Measurements from ENCODE around the gene HS2ST1. TPM values are rescaled to one million over a fixed set of nuclear protein-coding genes. Genes with fewer than 3 reads are reported as not detected.

HS2ST1 gene
- total RNA-seq, 1 experiment from 2014 or later, result 45.8 TPM

DNA sequence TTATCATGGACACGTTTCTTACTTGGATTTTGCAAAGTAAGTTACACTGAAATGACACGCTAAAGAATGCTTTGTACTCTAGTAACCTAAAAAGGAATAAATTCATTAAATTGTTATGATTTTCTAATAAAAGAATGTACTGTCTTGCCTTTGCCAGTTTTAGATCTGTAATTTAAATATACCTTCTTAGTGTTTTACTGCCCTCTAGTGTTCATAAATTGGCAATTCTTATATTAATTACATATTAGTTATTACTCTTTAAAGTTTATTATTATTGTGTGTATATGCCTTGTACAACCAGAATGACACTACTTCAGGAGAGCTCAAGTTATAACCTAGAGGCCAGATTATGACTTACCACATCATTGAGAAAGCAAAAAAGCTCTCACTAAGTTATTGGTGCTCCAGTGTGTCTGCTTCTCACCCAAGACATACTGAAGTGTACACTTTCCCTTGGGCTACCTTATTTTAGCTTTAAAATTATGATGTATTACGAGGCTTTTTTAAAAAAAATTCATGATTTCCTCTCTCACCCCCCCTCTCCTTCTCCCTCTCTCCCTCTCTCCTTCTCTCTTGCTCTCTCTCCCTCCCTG lies 169.9 kb downstream of the HS2ST1 start:
- Histone ChIP-seq H3K27me3 (replicated peaks; ENCODE audit: insufficient read depth, low read depth, low read length, poor library complexity) (no peaks in the 10 kb centered on the region), H3K36me3 (ENCODE audit: insufficient read depth, low read length, poor library complexity, severe bottlenecking) (no peaks in the 10 kb centered on the region), H3K4me1 (ENCODE audit: insufficient read depth, low read length, poor library complexity, severe bottlenecking) (no peaks in the 10 kb centered on the region), H3K4me3 (ENCODE audit: low read depth, low read length, poor library complexity, severe bottlenecking) (no peak overlapping the region), H3K27ac (ENCODE audit: low read depth, low read length, poor library complexity, severe bottlenecking) (no peak overlapping the region), H3K9me3 (ENCODE audit: low read depth, low read length, poor library complexity, severe bottlenecking) (no peaks in the 10 kb centered on the region)
- no TSS peak for BruUV-seq (replicated peaks)
- POLR2A ChIA-PET (ENCODE audit: low non-redundant PET), result no interaction called here
- CTCF ChIA-PET, result interaction anchor here (1.8 kb wide), 1 partner anchor 251 kb away, joined by 6 read pairs; no protein-coding TSS in a partner anchor
- intact Hi-C loops (cut with micrococcal nuclease; ENCODE audit: unreplicated experiment), result loop anchor here (2.0 kb wide), 2 partner anchors 252 to 380 kb away; partner anchors contain the start of gene SH3GLB1
- DNase-seq (ENCODE audit: low spot score), result peak; percentile 58
- TF ChIP-seq EZH2 (IDR thresholded peaks at IDR 0.05; ENCODE audit: borderline replicate concordance, low read depth, low read length, poor library complexity, severe bottlenecking), result no peak
- TF ChIP-seq, protein P1, sequence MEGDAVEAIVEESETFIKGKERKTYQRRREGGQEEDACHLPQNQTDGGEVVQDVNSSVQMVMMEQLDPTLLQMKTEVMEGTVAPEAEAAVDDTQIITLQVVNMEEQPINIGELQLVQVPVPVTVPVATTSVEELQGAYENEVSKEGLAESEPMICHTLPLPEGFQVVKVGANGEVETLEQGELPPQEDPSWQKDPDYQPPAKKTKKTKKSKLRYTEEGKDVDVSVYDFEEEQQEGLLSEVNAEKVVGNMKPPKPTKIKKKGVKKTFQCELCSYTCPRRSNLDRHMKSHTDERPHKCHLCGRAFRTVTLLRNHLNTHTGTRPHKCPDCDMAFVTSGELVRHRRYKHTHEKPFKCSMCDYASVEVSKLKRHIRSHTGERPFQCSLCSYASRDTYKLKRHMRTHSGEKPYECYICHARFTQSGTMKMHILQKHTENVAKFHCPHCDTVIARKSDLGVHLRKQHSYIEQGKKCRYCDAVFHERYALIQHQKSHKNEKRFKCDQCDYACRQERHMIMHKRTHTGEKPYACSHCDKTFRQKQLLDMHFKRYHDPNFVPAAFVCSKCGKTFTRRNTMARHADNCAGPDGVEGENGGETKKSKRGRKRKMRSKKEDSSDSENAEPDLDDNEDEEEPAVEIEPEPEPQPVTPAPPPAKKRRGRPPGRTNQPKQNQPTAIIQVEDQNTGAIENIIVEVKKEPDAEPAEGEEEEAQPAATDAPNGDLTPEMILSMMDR (conservative IDR thresholded peaks at IDR 0.05; ENCODE audit: low read depth, low read length), result peak; percentile 65

- H3K27me3 ChIP-seq (replicated peaks; ENCODE audit: insufficient read depth, low read depth, low read length, poor library complexity), result no peaks in the 10 kb centered on the region
- ChIA-PET CTCF (no interaction called here), POLR2A (ENCODE audit: low non-redundant PET) (interaction anchor here (0.5 kb wide), 1 partner anchor 334 kb away, joined by 3 read pairs; no protein-coding TSS in a partner anchor)
- BruUV-seq (replicated peaks), result no TSS peak
- TF ChIP-seq, protein P1 (conservative IDR thresholded peaks at IDR 0.05; ENCODE audit: low read depth, low read length), result no peak
- no peak for TF ChIP-seq EZH2 (IDR thresholded peaks at IDR 0.05; ENCODE audit: borderline replicate concordance, low read depth, low read length, poor library complexity, severe bottlenecking)
- H3K4me3 ChIP-seq (ENCODE audit: low read depth, low read length, poor library complexity, severe bottlenecking), result no peak overlapping the region
- H3K4me1 ChIP-seq (ENCODE audit: insufficient read depth, low read length, poor library complexity, severe bottlenecking), result peaks cover 4% of the 10 kb centered on the region
- no peaks in the 10 kb centered on the region for H3K9me3 ChIP-seq (ENCODE audit: low read depth, low read length, poor library complexity, severe bottlenecking)
- H3K36me3 ChIP-seq (ENCODE audit: insufficient read depth, low read length, poor library complexity, severe bottlenecking), result no peaks in the 10 kb centered on the region
- DNase-seq (ENCODE audit: low spot score), result no peak
- intact Hi-C loops (cut with micrococcal nuclease; ENCODE audit: unreplicated experiment), result loop anchor here (5.0 kb wide), 1 partner anchor 119 kb away; no protein-coding TSS in a partner anchor
- H3K27ac ChIP-seq (ENCODE audit: low read depth, low read length, poor library complexity, severe bottlenecking), result no peak overlapping the region
Observed at GRCh38 chr1:87086120-87086519, 171.7 kb downstream of the HS2ST1 start.

DNA sequence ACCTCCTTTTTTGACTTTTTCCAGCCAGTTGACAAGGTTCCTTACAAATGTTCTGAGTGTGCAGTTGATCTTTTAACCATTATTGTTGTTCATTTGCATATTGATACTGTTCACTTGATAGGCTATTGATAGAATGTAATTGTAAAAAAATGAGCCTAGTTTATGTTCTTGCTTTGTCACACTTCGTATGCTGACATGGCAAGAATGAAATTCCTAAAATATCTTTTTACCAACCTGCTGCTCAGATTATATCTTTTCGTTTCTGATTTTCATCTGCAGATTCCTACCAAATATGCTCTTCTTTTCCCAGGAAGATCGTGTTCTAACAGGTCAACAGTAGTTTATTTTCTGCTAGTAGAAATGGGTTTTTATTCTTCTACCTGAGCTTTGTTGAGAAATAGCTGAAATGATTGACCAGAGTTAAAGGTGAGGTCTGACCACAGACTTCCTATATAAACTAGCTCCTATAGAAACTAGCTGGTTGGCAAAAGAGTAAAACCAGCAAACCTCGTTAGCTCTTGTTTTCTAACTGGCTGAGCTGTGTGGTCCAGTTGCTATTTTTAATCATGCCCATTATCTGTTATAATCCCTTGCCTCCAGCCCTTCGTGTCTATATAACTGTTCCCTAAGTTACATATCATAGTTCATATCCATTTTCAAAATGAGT lies 174.8 kb downstream of the HS2ST1 start:
- DNase-seq (ENCODE audit: low spot score), result no peak
- Histone ChIP-seq H3K4me3 (ENCODE audit: low read depth, low read length, poor library complexity, severe bottlenecking) (no peak overlapping the region), H3K27me3 (replicated peaks; ENCODE audit: insufficient read depth, low read depth, low read length, poor library complexity) (no peaks in the 10 kb centered on the region), H3K27ac (ENCODE audit: low read depth, low read length, poor library complexity, severe bottlenecking) (no peak overlapping the region), H3K36me3 (ENCODE audit: insufficient read depth, low read length, poor library complexity, severe bottlenecking) (no peaks in the 10 kb centered on the region), H3K4me1 (ENCODE audit: insufficient read depth, low read length, poor library complexity, severe bottlenecking) (peaks cover 11% of the 10 kb centered on the region), H3K9me3 (ENCODE audit: low read depth, low read length, poor library complexity, severe bottlenecking) (no peaks in the 10 kb centered on the region)
- CTCF ChIA-PET, result no interaction called here
- no peak for TF ChIP-seq EZH2 (IDR thresholded peaks at IDR 0.05; ENCODE audit: borderline replicate concordance, low read depth, low read length, poor library complexity, severe bottlenecking)
- TF ChIP-seq, protein P1 (conservative IDR thresholded peaks at IDR 0.05; ENCODE audit: low read depth, low read length), result no peak
- intact Hi-C loops (cut with micrococcal nuclease; ENCODE audit: unreplicated experiment), result loop anchor here (5.0 kb wide), 1 partner anchor 122 kb away; no protein-coding TSS in a partner anchor
- no TSS peak for BruUV-seq (replicated peaks)
- POLR2A ChIA-PET (ENCODE audit: low non-redundant PET), result no interaction called here

Measured in A673 (cell line).